ENCODE results near the gene CDKN3.

GRCh38 chr14:54399560-54399959 lies 2.8 kb downstream of the CDKN3 start:
- no peak for TF ChIP-seq CTCF (IDR thresholded peaks at IDR 0.05; ENCODE audit: insufficient read depth, low read length)
- no peak for TF ChIP-seq GABPA (IDR thresholded peaks at IDR 0.05; ENCODE audit: low read depth)
- no peak for TF ChIP-seq SPI1 (IDR thresholded peaks at IDR 0.05; ENCODE audit: borderline replicate concordance, low read depth)
- TF ChIP-seq POLR2AphosphoS5 (IDR thresholded peaks at IDR 0.05; ENCODE audit: low read depth): no peak
- TF ChIP-seq, protein P1, sequence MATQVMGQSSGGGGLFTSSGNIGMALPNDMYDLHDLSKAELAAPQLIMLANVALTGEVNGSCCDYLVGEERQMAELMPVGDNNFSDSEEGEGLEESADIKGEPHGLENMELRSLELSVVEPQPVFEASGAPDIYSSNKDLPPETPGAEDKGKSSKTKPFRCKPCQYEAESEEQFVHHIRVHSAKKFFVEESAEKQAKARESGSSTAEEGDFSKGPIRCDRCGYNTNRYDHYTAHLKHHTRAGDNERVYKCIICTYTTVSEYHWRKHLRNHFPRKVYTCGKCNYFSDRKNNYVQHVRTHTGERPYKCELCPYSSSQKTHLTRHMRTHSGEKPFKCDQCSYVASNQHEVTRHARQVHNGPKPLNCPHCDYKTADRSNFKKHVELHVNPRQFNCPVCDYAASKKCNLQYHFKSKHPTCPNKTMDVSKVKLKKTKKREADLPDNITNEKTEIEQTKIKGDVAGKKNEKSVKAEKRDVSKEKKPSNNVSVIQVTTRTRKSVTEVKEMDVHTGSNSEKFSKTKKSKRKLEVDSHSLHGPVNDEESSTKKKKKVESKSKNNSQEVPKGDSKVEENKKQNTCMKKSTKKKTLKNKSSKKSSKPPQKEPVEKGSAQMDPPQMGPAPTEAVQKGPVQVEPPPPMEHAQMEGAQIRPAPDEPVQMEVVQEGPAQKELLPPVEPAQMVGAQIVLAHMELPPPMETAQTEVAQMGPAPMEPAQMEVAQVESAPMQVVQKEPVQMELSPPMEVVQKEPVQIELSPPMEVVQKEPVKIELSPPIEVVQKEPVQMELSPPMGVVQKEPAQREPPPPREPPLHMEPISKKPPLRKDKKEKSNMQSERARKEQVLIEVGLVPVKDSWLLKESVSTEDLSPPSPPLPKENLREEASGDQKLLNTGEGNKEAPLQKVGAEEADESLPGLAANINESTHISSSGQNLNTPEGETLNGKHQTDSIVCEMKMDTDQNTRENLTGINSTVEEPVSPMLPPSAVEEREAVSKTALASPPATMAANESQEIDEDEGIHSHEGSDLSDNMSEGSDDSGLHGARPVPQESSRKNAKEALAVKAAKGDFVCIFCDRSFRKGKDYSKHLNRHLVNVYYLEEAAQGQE (IDR thresholded peaks at IDR 0.05; ENCODE audit: insufficient replicate concordance, low read depth): no peak

Measured in HL-60 (cell line).